RPMI7951 (cell line): ENCODE results near the gene PEMT. TPM values are rescaled to one million over a fixed set of nuclear protein-coding genes. Genes with fewer than 3 reads are reported as not detected.
"Not testable (repeated sequence)": the region's sequence is repeated elsewhere in the genome, so short reads cannot be mapped to it uniquely, and the experiment has no call there.

ENCODE experiments used
- DNase-seq: peaks from one replicate; pipeline ENCODE4 v3.0.0-alpha.2; 2012; ENCODE audit warnings: low read depth
- total RNA-seq: library from RNA; depleted of rRNA; stranded (reverse); fragments of >200 nt; shearing (Covaris generic); gene quantifications from 2 replicates; pipeline ENCODE4 v1.2.3, GENCODE V29; 2014; rRNA removed

Gene PEMT
- 30.9 and 41.3 TPM in 2 replicates for total RNA-seq

DNA sequence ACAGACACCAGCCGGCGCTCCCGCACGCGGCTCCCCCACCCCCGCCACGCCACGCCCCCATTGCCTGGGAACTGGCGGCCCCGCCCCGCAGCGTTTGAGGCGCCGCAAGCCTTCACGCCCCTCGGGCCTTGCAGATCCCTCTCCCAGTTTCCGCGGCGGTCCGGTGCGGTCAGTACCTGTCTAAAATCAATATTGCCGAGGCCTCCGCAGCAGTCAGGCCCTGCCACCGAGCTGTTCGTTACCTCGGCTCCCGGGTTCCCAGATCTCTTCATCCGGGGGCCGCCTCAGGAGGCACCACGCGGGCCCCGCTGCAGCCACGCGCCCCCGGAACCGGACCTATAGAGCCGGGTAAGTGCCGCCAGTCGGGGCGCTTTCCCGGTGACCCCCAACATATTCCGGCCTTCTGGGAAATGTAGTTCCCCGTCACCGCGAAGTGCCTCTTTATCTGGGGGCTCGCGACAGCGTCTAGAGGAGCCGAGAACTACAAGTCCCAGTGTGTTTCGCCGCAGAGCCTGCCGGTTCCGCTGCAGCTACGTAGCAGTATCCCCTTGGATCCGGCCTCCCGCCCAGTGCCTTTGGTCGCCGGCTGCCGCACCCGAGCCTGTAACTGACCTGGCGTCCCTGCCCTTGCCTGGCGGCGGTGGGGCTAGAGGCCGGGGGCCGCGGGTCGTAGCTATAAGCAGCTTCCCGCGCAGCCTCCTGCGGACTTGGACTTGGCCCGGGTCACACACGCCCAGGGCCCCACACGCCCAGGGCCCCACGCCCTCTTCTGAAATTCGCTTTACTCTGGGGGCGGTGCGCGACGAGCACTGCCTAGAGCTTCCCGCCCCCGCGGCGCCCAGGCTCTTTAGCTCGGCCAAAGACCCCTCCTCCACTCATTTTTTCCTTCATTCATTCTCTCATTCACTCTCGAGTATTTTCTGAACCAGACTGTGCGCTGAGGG, at the start of gene PEMT:
TSS of gene PEMT (minus strand) at position 354 of the 944 bp plus-strand sequence. CDS start at position 272, 82 bp downstream.
- peak; percentile 97 for DNase-seq

GRCh38 chr17:17639661-17640270, 48.3 kb upstream of the PEMT start:
- DNase-seq: not testable (repeated sequence)

DNA sequence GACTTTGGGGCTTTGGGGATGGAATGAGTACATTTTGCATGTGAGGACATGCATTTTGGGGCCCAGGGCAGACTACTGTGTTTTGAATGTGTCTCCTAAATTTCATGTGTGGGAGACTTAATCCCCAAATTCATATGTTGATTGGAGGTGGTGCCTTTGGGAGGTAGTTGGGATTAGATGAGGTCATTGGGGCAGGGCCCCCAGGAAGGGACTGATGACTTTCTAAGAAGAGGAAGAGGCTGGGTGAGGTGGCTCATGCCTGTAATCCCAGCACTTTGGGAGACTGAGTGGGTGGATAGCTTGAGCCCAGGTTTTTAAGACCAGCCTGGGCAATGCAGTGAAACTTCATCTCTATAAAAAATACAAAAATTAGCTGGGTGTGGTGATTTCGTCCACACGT, 47.0 kb upstream of the PEMT start:
- DNase-seq: no peak

DNA sequence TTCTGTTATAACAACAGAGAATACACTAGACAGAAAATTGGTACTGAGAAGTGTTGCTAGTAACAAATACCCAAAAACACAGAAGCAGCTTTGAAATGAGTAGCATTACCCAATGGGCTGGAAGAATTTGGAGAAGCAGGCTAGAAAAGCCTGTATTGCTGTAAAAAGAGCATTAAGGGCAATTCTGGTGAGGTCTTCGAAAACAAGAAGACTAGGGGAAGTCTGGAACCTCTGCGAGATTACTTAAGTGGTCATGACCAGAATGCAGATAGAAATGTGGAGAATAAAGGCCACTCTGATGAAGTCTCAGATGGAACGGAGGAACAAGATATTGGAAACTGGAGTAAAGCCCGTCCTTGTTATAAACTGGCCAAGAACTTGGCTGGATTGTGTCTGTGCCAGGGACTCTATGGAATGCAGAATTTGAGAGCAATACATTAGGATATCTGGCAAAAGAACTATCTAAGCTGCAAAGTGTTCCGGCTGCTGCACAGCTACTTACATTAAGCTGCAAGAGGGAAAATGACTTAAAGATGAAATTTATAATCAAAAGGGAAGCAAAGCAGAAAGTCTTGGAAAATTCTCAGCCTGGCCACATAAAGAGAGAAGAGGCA, 44.9 kb upstream of the PEMT start:
- DNase-seq: no peak

- not testable (repeated sequence) for DNase-seq
Measured at GRCh38 chr17:17635537-17636271, 44.2 kb upstream of the PEMT start.

GRCh38 chr17:17635126-17635525, 43.6 kb upstream of the PEMT start:
- no peak for DNase-seq

GRCh38 chr17:17633310-17633709, 41.8 kb upstream of the PEMT start:
- DNase-seq: no peak

DNA sequence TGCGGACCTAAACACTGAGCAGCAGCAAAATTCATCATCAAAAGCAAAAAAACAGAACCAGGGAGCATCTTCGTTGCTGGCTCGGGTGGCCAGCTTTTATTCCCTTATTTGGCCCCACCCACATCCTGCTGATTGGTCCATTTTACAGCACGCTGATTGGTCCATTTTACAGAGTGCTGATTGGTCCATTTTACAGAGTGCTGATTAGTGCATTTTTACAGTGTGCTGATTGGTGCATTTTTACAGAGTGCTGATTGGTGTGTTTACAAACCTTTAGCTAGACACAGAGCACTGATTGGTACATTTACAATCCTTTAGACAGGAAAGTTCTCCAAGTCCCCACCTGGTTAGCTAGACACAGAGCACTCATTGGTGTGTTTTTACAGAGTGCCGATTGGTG, 41.2 kb upstream of the PEMT start:
- peak; percentile 23 for DNase-seq

GRCh38 chr17:17628388-17629008, 37.0 kb upstream of the PEMT start:
- DNase-seq: peak; percentile 47

- no peak for DNase-seq
Measured at GRCh38 chr17:17626840-17627239, 35.3 kb upstream of the PEMT start.

DNA sequence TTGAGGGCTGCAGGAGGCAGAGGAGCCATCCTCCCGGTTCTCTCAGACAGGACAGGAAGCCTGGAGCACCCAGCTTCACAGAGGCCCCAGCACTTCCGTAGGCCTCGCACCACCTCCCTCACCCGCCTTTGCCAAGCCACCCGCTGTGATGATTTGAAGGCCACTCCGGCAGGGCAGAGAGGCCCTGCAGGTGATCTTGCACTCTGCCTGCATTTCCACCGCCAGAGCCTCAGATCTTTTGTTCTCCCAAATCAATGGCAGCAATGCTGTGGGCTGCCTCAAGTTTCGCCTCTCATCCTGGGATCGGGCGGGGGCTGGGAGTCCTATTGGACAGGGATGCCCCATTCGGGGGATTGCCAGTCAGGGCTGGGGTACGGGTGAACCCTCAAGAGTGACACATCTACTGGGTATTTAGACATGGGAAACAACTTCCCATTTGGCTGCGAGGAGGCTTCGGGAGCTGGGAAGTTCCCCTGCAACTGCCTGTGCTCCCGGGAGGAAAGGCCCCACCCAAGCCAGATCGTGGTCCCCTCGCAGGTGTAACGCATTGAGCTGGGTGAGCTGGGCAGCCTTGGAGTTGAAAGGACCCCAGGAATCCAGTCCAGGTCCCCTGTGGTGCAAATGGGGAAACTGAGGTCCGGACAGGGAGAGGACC, 34.8 kb upstream of the PEMT start:
- DNase-seq: no peak

- DNase-seq: no peak
Measured at GRCh38 chr17:17624741-17625140, 33.2 kb upstream of the PEMT start.

GRCh38 chr17:17623904-17624303, 32.4 kb upstream of the PEMT start:
- DNase-seq: no peak

- DNase-seq: no peak
Measured at GRCh38 chr17:17621254-17621653, 29.7 kb upstream of the PEMT start.

DNA sequence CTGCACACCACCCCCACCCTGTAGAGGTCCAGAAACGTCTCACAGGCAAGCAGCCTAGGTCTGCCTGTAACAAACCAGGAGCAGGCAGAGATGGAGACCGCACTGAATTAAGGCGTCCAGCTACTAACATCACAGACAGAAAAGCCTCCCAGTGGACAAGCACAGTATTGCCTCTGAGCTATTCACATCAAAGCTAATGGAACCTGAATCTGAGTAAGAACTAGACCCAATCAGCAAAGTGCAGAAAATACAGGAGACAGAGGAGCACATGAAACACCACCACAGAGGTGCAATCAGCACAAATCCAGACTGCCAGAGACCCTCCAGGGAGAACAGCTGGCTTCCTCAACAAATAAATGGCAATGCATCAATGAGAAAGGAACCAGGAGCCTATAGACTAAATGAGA, 22.2 kb upstream of the PEMT start:
- DNase-seq: peak; percentile 62

- no peak for DNase-seq
Measured at GRCh38 chr17:17612085-17613022, 20.8 kb upstream of the PEMT start.

DNA sequence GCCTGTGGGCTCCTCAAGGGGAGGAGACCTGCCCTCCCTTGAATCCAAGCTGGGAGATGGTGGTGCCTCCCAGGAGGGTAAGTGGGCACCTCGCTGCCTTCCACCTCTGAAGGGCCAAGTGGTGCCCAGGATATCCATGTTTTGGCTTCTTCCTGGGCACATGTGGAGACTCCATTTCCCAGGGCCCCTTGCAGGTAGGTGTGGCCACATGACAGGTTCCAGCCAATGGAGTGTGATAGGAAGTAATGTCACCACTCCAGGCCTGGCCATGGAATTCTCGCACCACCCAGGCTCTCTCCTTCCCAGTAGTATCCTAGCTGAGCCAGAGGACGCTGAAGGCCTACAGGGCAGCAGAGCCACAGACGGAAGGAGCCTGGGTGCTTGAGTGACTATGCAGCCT, 17.6 kb upstream of the PEMT start:
- no peak for DNase-seq

DNA sequence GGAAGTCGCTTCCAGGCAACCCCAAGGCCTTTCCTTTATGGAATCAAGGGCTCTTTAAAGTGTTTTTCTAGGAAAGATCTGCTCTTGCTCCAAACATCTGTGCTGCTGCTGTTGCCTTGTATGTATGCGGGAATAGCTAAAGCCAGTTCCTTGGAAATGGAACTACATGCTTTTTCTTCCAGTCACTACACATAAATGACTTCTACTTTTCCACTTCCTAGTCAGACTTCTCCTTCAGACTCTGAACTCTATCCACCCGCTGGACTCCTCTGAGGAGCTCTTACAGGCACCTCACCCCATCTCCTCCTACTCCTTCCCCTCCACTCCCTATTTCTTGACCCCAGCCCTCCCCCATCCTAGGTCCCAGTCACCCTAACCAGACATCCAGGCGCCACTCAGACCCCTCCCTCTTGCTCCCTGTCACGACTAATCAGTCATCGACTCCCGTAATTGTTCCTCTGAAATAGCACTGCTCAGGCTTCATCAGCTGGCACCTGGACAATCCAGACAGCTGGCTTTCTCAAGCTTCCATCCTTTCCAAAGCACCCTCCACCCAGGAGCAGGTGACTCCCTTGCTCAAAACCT, 15.0 kb upstream of the PEMT start:
- no peak for DNase-seq

GRCh38 chr17:17605729-17606088, 14.2 kb upstream of the PEMT start:
- peak; percentile 43 for DNase-seq
